ENCODE results near the gene PINLYP. TPM values are rescaled to one million over a fixed set of nuclear protein-coding genes. Genes with fewer than 3 reads are reported as not detected.

The PINLYP gene
- total RNA-seq, 4 donors from 2014 or later = 1.2 TPM; not detected in 3

GRCh38 chr19:43589277-43589676, 13.7 kb downstream of the PINLYP start:
- in situ Hi-C loops (cut with MboI; ENCODE audit: low sequenced_read_pairs in 4 of 4) = no loop called here

GRCh38 chr19:43589678-43590077, 14.1 kb downstream of the PINLYP start:
- H3K27me3 ChIP-seq = no peaks in the 10 kb centered on the region
- TF ChIP-seq POLR2A (IDR thresholded peaks at IDR 0.05) = no peak
- TF ChIP-seq, protein P1, sequence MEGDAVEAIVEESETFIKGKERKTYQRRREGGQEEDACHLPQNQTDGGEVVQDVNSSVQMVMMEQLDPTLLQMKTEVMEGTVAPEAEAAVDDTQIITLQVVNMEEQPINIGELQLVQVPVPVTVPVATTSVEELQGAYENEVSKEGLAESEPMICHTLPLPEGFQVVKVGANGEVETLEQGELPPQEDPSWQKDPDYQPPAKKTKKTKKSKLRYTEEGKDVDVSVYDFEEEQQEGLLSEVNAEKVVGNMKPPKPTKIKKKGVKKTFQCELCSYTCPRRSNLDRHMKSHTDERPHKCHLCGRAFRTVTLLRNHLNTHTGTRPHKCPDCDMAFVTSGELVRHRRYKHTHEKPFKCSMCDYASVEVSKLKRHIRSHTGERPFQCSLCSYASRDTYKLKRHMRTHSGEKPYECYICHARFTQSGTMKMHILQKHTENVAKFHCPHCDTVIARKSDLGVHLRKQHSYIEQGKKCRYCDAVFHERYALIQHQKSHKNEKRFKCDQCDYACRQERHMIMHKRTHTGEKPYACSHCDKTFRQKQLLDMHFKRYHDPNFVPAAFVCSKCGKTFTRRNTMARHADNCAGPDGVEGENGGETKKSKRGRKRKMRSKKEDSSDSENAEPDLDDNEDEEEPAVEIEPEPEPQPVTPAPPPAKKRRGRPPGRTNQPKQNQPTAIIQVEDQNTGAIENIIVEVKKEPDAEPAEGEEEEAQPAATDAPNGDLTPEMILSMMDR (IDR thresholded peaks at IDR 0.05 in 4 of 5, conservative IDR thresholded peaks at IDR 0.05 in 1 of 5) = no peak
- DNase-seq (no peak), ATAC-seq (no peak)
- H3K4me3 ChIP-seq = no peak overlapping the region
- peaks cover 9 to 12% of the 10 kb centered on the region in 2 donors for H3K4me1 ChIP-seq
- intact Hi-C loops (cut with DNase I; ENCODE audit: low total_unique reads) (no loop called here), in situ Hi-C loops (cut with MboI; ENCODE audit: low sequenced_read_pairs in 4 of 4) (no loop called here)
- no peak overlapping the region for H3K27ac ChIP-seq
- H3K36me3 ChIP-seq = peaks cover 0 to 27% of the 10 kb centered on the region in 2 donors
- H3K9me3 ChIP-seq = no peaks in the 10 kb centered on the region

More at GRCh38 chr19:43589277-43589676, 13.7 kb downstream of the PINLYP start:
- intact Hi-C loops (cut with DNase I; ENCODE audit: low total_unique reads) = no loop called here
- Histone ChIP-seq H3K36me3 (peaks cover 0 to 25% of the 10 kb centered on the region in 2 donors), H3K4me3 (no peak overlapping the region), H3K4me1 (peaks cover 5 to 8% of the 10 kb centered on the region in 2 donors), H3K9me3 (no peaks in the 10 kb centered on the region), H3K27me3 (no peaks in the 10 kb centered on the region), H3K27ac (no peak overlapping the region)
- no peak for ATAC-seq
- DNase-seq = no peak
- TF ChIP-seq, protein P1 (IDR thresholded peaks at IDR 0.05 in 4 of 5, conservative IDR thresholded peaks at IDR 0.05 in 1 of 5) = no peak
- TF ChIP-seq POLR2A (IDR thresholded peaks at IDR 0.05) = no peak

DNA sequence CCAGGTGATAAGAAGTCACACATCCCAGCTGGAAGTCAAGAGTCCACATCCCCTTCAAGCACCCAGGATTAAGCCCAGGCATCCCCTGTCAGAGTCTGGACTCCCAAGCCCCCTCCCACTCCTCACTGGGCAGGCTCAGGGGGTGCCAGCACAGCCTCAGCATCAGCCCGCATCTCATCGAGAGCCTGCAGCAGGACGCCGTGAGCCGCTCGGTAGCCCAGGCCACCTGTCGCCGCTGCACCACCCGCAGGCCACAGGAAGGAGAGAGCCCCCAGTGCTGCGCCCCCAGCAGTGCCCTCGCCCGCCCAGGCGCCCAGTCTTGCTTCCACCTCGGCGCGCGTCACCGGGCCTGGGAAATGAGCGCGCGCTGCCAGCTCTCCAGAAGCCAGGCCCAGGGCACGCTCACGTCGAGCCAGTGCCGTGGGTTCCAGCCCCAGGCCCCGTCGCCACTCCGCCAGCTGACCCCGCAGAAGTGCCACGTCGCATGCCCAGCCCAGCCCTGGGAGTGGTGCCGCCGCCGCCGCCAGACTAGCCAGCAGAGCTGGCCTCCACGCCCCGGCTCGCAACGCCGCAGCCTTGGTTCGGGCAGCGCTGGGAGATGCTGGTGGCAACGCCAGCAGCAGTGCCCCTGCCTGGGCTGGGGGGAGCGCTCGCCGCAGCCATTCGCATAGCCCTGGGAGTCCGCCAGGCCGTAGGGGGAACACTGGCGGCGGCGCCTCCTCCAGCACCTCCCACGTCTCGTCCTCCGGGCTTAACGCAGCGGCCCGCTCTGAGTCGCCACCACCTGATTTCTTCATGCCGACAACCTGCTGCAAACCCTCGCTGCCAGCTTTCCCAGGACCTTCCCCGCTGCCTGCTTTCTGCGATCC, 16.5 kb downstream of the PINLYP start:
- in situ Hi-C loops (cut with MboI; ENCODE audit: low sequenced_read_pairs in 4 of 4) (no loop called here), intact Hi-C loops (cut with DNase I; ENCODE audit: low total_unique reads) (no loop called here)
- TF ChIP-seq, protein P1 (IDR thresholded peaks at IDR 0.05 in 4 of 5, conservative IDR thresholded peaks at IDR 0.05 in 1 of 5) = no peak
- TF ChIP-seq POLR2A (IDR thresholded peaks at IDR 0.05) = no peak
- DNase-seq = no peak
- Histone ChIP-seq H3K4me3 (no peak overlapping the region), H3K27me3 (no peaks in the 10 kb centered on the region), H3K27ac (no peak overlapping the region), H3K4me1 (peaks cover 16 to 23% of the 10 kb centered on the region in 2 donors), H3K36me3 (peaks cover 0 to 27% of the 10 kb centered on the region in 2 donors), H3K9me3 (no peaks in the 10 kb centered on the region)
- ATAC-seq = no peak

DNA sequence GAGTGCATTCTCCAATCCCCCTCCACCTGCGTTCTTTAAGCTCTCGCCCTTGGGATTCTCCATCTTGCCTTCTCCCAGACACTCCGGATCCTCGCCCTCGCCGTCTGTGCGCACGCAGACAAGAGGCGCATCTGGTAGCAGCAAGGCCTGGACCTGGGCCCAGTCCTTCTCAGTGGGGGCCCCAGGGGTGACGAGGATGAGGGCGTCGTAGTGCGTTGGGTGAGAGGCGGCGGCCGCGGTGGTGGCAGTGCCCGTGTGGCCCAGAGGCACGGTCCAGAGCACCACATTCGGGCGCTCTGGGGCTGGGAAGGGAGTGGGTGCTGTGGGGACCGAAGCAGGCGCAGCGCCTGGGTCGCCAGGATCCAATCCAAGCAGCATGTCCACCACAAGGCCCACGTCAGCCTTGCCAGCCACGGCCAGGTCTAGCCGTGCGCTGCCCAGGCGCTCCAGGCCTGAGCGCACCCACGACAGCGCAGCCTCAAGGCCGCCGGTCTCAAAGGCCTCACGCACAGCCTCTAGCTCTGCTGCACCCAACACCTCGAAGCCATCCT, 17.3 kb downstream of the PINLYP start:
- Histone ChIP-seq H3K36me3 (peaks cover 0 to 27% of the 10 kb centered on the region in 2 donors), H3K9me3 (no peaks in the 10 kb centered on the region), H3K4me1 (peaks cover 24 to 31% of the 10 kb centered on the region in 2 donors), H3K27ac (no peak overlapping the region), H3K27me3 (no peaks in the 10 kb centered on the region), H3K4me3 (no peak overlapping the region)
- ATAC-seq = no peak
- TF ChIP-seq POLR2A (IDR thresholded peaks at IDR 0.05) = no peak
- TF ChIP-seq, protein P1 (IDR thresholded peaks at IDR 0.05 in 4 of 5, conservative IDR thresholded peaks at IDR 0.05 in 1 of 5) = no peak
- in situ Hi-C loops (cut with MboI; ENCODE audit: low sequenced_read_pairs in 4 of 4) = no loop called here
- no peak for DNase-seq
- intact Hi-C loops (cut with DNase I; ENCODE audit: low total_unique reads) = no loop called here
